ENCODE measurements around the gene BYSL. TPM values are rescaled to one million over a fixed set of nuclear protein-coding genes. Genes with fewer than 3 reads are reported as not detected.

The BYSL gene
- polyA plus RNA-seq, 2 of the 4 experiments (the other 2 are of a cell fraction) = 28.8 to 61.8 TPM

- TF ChIP-seq FOSB (CRISPR knock-in tag; IDR thresholded peaks at IDR 0.05) = no peak
- TF ChIP-seq EP300 (IDR thresholded peaks at IDR 0.05) = no peak
- TF ChIP-seq MAFK (IDR thresholded peaks at IDR 0.05; ENCODE audit: partially characterized antibody) = no peak
These were observed 49.6 kb upstream of the BYSL start (continued) for GRCh38 chr6:41871691-41872090.

GRCh38 chr6:41872147-41872546 is 49.2 kb upstream of the BYSL start:
- Histone ChIP-seq H3K27ac (no peak overlapping the region), H3K4me2 (no peak overlapping the region), H3K4me1 (no peaks in the 10 kb centered on the region), H3K9me3 (no peaks in the 10 kb centered on the region), H3K4me3 (no peak overlapping the region)
- no peak for ATAC-seq
- WGBS (ENCODE audit: missing lambda C conversion rate) = 95% methylated on average over 13 of the region's 13 CpGs
- ChIA-PET POLR2A (no interaction called here), CTCF (interaction anchor here (1.6 kb wide), 1 partner anchor 85 kb away, joined by 4 read pairs; the partner anchor contains the start of gene TOMM6)
- FAIRE-seq = no peak
- no peak for DNase-seq (ENCODE audit: low read depth in 1 of 2, low spot score in 1 of 2)
- TF ChIP-seq CBX2 (IDR thresholded peaks at IDR 0.05; ENCODE audit: borderline replicate concordance, low read depth) (no peak), CHD2 (IDR thresholded peaks at IDR 0.05; ENCODE audit: low read length, partially characterized antibody) (no peak), USF2 (IDR thresholded peaks at IDR 0.05) (no peak), EHMT2 (IDR thresholded peaks at IDR 0.05; ENCODE audit: low read depth) (no peak), E2F6 (IDR thresholded peaks at IDR 0.05; ENCODE audit: borderline replicate concordance, low read depth) (no peak), BHLHE40 (IDR thresholded peaks at IDR 0.05; ENCODE audit: low read depth, low read length) (no peak), ZFP36 (IDR thresholded peaks at IDR 0.05; ENCODE audit: borderline replicate concordance, partially characterized antibody) (no peak), ATOH8 (CRISPR knock-in tag; IDR thresholded peaks at IDR 0.05; ENCODE audit: low read depth) (no peak), JUNB (IDR thresholded peaks at IDR 0.05) (no peak), KDM1A (IDR thresholded peaks at IDR 0.05; ENCODE audit: low read depth) (no peak), POLR2A (IDR thresholded peaks at IDR 0.05; ENCODE audit: low read length) (no peak), TFCP2L1 (CRISPR knock-in tag; IDR thresholded peaks at IDR 0.05) (no peak), RARB (CRISPR knock-in tag; IDR thresholded peaks at IDR 0.05) (no peak), POLR2AphosphoS2 (conservative IDR thresholded peaks at IDR 0.05; ENCODE audit: low read length) (no peak), CHD4 (IDR thresholded peaks at IDR 0.05; ENCODE audit: borderline replicate concordance) (no peak), KDM5A (IDR thresholded peaks at IDR 0.05) (no peak), NFE2L2 (conservative IDR thresholded peaks at IDR 0.05; ENCODE audit: low read length) (no peak), RCOR1 (IDR thresholded peaks at IDR 0.05; ENCODE audit: low read depth, low read length) (no peak), RFX5 (IDR thresholded peaks at IDR 0.05) (no peak)

- ChIA-PET POLR2A (no interaction called here), CTCF (no interaction called here)
- H3K27ac ChIP-seq = no peak overlapping the region
- FAIRE-seq (no peak), ATAC-seq (no peak), DNase-seq (ENCODE audit: low read depth in 1 of 2, low spot score in 1 of 2) (no peak)
- 93% methylated on average over 1 of the region's 1 CpG for WGBS (ENCODE audit: missing lambda C conversion rate)
- H3K9me3 ChIP-seq = no peaks in the 10 kb centered on the region
- no peak overlapping the region for H3K4me3 ChIP-seq
- H3K4me1 ChIP-seq = peaks cover 14% of the 10 kb centered on the region; the same call in 1 of the 3 replicates
- H3K4me2 ChIP-seq = no peak overlapping the region
- TF ChIP-seq E2F6 (IDR thresholded peaks at IDR 0.05; ENCODE audit: borderline replicate concordance, low read depth) = no peak
- no peak for TF ChIP-seq ZC3H11A (IDR thresholded peaks at IDR 0.05)
- no peak for TF ChIP-seq ATOH8 (CRISPR knock-in tag; IDR thresholded peaks at IDR 0.05; ENCODE audit: low read depth)
- TF ChIP-seq TP53 (CRISPR knock-in tag; IDR thresholded peaks at IDR 0.05) = no peak
- no peak for TF ChIP-seq RFX5 (IDR thresholded peaks at IDR 0.05)
- TF ChIP-seq CBX8 (IDR thresholded peaks at IDR 0.05) = no peak
- no peak for TF ChIP-seq HOXB13 (CRISPR knock-in tag; IDR thresholded peaks at IDR 0.05; ENCODE audit: low read depth)
- TF ChIP-seq CTCF (IDR thresholded peaks at IDR 0.05) = no peak
- no peak for TF ChIP-seq RAD21 (conservative IDR thresholded peaks at IDR 0.05 in 1 of 2, IDR thresholded peaks at IDR 0.05 in 1 of 2)
- TF ChIP-seq REST (IDR thresholded peaks at IDR 0.05) = no peak
These were observed 46.6 kb upstream of the BYSL start for GRCh38 chr6:41874741-41875140.
